ENCODE data around the gene ROBO1. TPM values are rescaled to one million over a fixed set of nuclear protein-coding genes. Genes with fewer than 3 reads are reported as not detected.

ROBO1 gene
- total and polyA plus RNA-seq, 4 donors, result 1.0 to 30.3 (median 3.9) TPM

GRCh38 chr3:78785004-78785403 lies 982.8 kb downstream of the ROBO1 start:
- 85% methylated on average over 1 of the region's 1 CpG for WGBS
- H3K9ac ChIP-seq (ENCODE audit: low read depth in 1 of 2, low read length in 2 of 2), result no peak overlapping the region
- H3K36me3 ChIP-seq (ENCODE audit: control insufficient read depth in 4 of 4, insufficient read depth in 3 of 4, low read depth in 1 of 4, low read length in 3 of 4), result no peaks in the 10 kb centered on the region
- H3K4me3 ChIP-seq (ENCODE audit: low read depth in 1 of 3, low read length in 3 of 3), result no peak overlapping the region
- no peaks in the 10 kb centered on the region for H3K27me3 ChIP-seq (ENCODE audit: control insufficient read depth in 4 of 4, insufficient read depth in 4 of 4, low read length in 3 of 4)
- H3K4me1 ChIP-seq (ENCODE audit: control insufficient read depth in 4 of 4, insufficient read depth in 4 of 4, low read length in 3 of 4), result no peaks in the 10 kb centered on the region
- TF ChIP-seq REST (IDR thresholded peaks at IDR 0.05), result no peak
- no peak for TF ChIP-seq GABPA (IDR thresholded peaks at IDR 0.05 in 1 of 2, conservative IDR thresholded peaks at IDR 0.05 in 1 of 2)
- no peak for TF ChIP-seq HNF4A (conservative IDR thresholded peaks at IDR 0.05)
- TF ChIP-seq CTCF (IDR thresholded peaks at IDR 0.05; ENCODE audit: low read depth, low read length, missing input control), result no peak
- TF ChIP-seq MAX (IDR thresholded peaks at IDR 0.05), result no peak
- no peak for TF ChIP-seq SP1 (IDR thresholded peaks at IDR 0.05)
- no peak for TF ChIP-seq TAF1 (conservative IDR thresholded peaks at IDR 0.05)
- no peak for TF ChIP-seq FOXA1 (IDR thresholded peaks at IDR 0.05)
- no peak for TF ChIP-seq NR2F2 (IDR thresholded peaks at IDR 0.05)
- no peak for TF ChIP-seq EGR1 (IDR thresholded peaks at IDR 0.05; ENCODE audit: low read depth in 2 of 2)
- no peak overlapping the region for H3K27ac ChIP-seq (ENCODE audit: low read depth in 1 of 2, low read length in 2 of 2)
- no peaks in the 10 kb centered on the region for H3K9me3 ChIP-seq (ENCODE audit: control insufficient read depth in 4 of 4, low read length in 3 of 4)
- DNase-seq (ENCODE audit: low spot score), result no peak

GRCh38 chr3:78781351-78781750 lies 986.4 kb downstream of the ROBO1 start:
- Histone ChIP-seq H3K27ac (ENCODE audit: low read depth in 1 of 2, low read length in 2 of 2) (no peak overlapping the region), H3K36me3 (ENCODE audit: control insufficient read depth in 4 of 4, insufficient read depth in 3 of 4, low read depth in 1 of 4, low read length in 3 of 4) (no peaks in the 10 kb centered on the region), H3K9me3 (ENCODE audit: control insufficient read depth in 4 of 4, low read length in 3 of 4) (no peaks in the 10 kb centered on the region), H3K27me3 (ENCODE audit: control insufficient read depth in 4 of 4, insufficient read depth in 4 of 4, low read length in 3 of 4) (no peaks in the 10 kb centered on the region), H3K9ac (ENCODE audit: low read depth in 1 of 2, low read length in 2 of 2) (no peak overlapping the region), H3K4me3 (ENCODE audit: low read depth in 1 of 3, low read length in 3 of 3) (no peak overlapping the region), H3K4me1 (ENCODE audit: control insufficient read depth in 4 of 4, insufficient read depth in 4 of 4, low read length in 3 of 4) (no peaks in the 10 kb centered on the region)
- no peak for DNase-seq (ENCODE audit: low spot score)
- TF ChIP-seq FOXA1 (IDR thresholded peaks at IDR 0.05), result no peak
- no peak for TF ChIP-seq SP1 (IDR thresholded peaks at IDR 0.05)

- Histone ChIP-seq H3K36me3 (ENCODE audit: control insufficient read depth in 4 of 4, insufficient read depth in 3 of 4, low read depth in 1 of 4, low read length in 3 of 4) (no peaks in the 10 kb centered on the region), H3K4me1 (ENCODE audit: control insufficient read depth in 4 of 4, insufficient read depth in 4 of 4, low read length in 3 of 4) (no peaks in the 10 kb centered on the region), H3K9me3 (ENCODE audit: control insufficient read depth in 4 of 4, low read length in 3 of 4) (no peaks in the 10 kb centered on the region), H3K27ac (ENCODE audit: low read depth in 1 of 2, low read length in 2 of 2) (no peak overlapping the region), H3K27me3 (ENCODE audit: control insufficient read depth in 4 of 4, insufficient read depth in 4 of 4, low read length in 3 of 4) (no peaks in the 10 kb centered on the region), H3K9ac (ENCODE audit: low read depth in 1 of 2, low read length in 2 of 2) (no peak overlapping the region), H3K4me3 (ENCODE audit: low read depth in 1 of 3, low read length in 3 of 3) (no peak overlapping the region)
- no peak for DNase-seq (ENCODE audit: low spot score)
- WGBS, result 55% methylated on average over 5 of the region's 5 CpGs
- TF ChIP-seq RAD21 (IDR thresholded peaks at IDR 0.05), result no peak
- TF ChIP-seq EGR1 (IDR thresholded peaks at IDR 0.05; ENCODE audit: low read depth in 2 of 2), result no peak
- no peak for TF ChIP-seq RXRA (IDR thresholded peaks at IDR 0.05)
- TF ChIP-seq ATF3 (IDR thresholded peaks at IDR 0.05), result no peak
- no peak for TF ChIP-seq NR2F2 (IDR thresholded peaks at IDR 0.05)
- no peak for TF ChIP-seq JUND (IDR thresholded peaks at IDR 0.05)
- no peak for TF ChIP-seq ZBTB33 (IDR thresholded peaks at IDR 0.05)
- no peak for TF ChIP-seq SP1 (IDR thresholded peaks at IDR 0.05)
- TF ChIP-seq REST (IDR thresholded peaks at IDR 0.05), result no peak
Observed at GRCh38 chr3:78765671-78766485, 1001.9 kb downstream of the ROBO1 start.
